H9 (cell line): Measurements from ENCODE around the gene SPAG6. TPM values are rescaled to one million over a fixed set of nuclear protein-coding genes. Genes with fewer than 3 reads are reported as not detected.

Source experiments
- DNase-seq: peaks from one replicate; pipeline ENCODE4 v3.0.0-alpha.2; 2017
- H2AFZ ChIP-seq: one replicate; pipeline ENCODE4 v1.6.1; 2013; ENCODE audit warnings: mild to moderate bottlenecking, low read length, control low read depth, moderate library complexity
- H2AK5ac ChIP-seq: 2 replicates; pipeline ENCODE4 v1.6.1; 2013; ENCODE audit warnings: low read length, control low read depth, mixed read lengths; ENCODE audit not compliant: insufficient read length
- H2BK120ac ChIP-seq: one replicate; pipeline ENCODE4 v1.6.1; 2013; ENCODE audit warnings: low read depth, mild to moderate bottlenecking, low read length, control low read depth, inconsistent platforms; ENCODE audit not compliant: poor library complexity, severe bottlenecking
- H2BK12ac ChIP-seq: 2 replicates; pipeline ENCODE4 v1.6.1; 2013; ENCODE audit warnings: low read length, control low read depth, mixed read lengths, low read depth; ENCODE audit not compliant: insufficient read length
- H2BK15ac ChIP-seq: 2 replicates; pipeline ENCODE4 v1.6.1; 2013; ENCODE audit warnings: low read depth, low read length, control low read depth
- H2BK20ac ChIP-seq: one replicate; pipeline ENCODE4 v1.6.1; 2013; ENCODE audit warnings: low read depth, mild to moderate bottlenecking, low read length, control low read depth, inconsistent platforms; ENCODE audit not compliant: poor library complexity, severe bottlenecking
- H2BK5ac ChIP-seq: 2 replicates; pipeline ENCODE4 v1.6.1; 2013; ENCODE audit warnings: low read length, control low read depth, mixed read lengths; ENCODE audit not compliant: insufficient read length
- H3K14ac ChIP-seq: 2 replicates; pipeline ENCODE4 v1.6.1; 2013; ENCODE audit warnings: low read length, control low read depth; ENCODE audit not compliant: insufficient read depth
- H3K18ac ChIP-seq: 2 replicates; pipeline ENCODE4 v1.6.1; 2013; ENCODE audit warnings: low read depth, mild to moderate bottlenecking, mixed read lengths, low read length, control low read depth; ENCODE audit not compliant: insufficient read length
- H3K23ac ChIP-seq: 2 replicates; pipeline ENCODE4 v1.6.1; 2013; ENCODE audit warnings: low read length, control low read depth, mixed read lengths, low read depth; ENCODE audit not compliant: insufficient read length
- H3K23me2 ChIP-seq: 2 replicates; pipeline ENCODE4 v1.6.1; 2013; ENCODE audit warnings: low read depth, mild to moderate bottlenecking, mixed read lengths, low read length, control low read depth; ENCODE audit not compliant: insufficient read length, poor library complexity, severe bottlenecking
- H3K27ac ChIP-seq: 2 replicates; pipeline ENCODE4 v1.5.1; 2013; ENCODE audit warnings: low read length, control low read depth, mixed read lengths, low read depth; ENCODE audit not compliant: insufficient read length
- H3K27me3 ChIP-seq: 2 replicates; pipeline ENCODE4 v1.6.1; 2013; ENCODE audit warnings: low read length, control low read depth, inconsistent platforms; ENCODE audit not compliant: insufficient read depth
- H3K4ac ChIP-seq: 2 replicates; pipeline ENCODE4 v1.6.1; 2013; ENCODE audit warnings: low read depth, mild to moderate bottlenecking, control low read depth, inconsistent platforms, low read length, moderate library complexity
- H3K4me1 ChIP-seq: 2 replicates; pipeline ENCODE4 v1.6.1; 2013; ENCODE audit warnings: low read length, control low read depth, inconsistent platforms; ENCODE audit not compliant: insufficient read depth
- H3K4me2 ChIP-seq: 2 replicates; pipeline ENCODE4 v1.6.1; 2013; ENCODE audit warnings: low read length, control low read depth, mixed read lengths; ENCODE audit not compliant: insufficient read length, insufficient read depth
- H3K56ac ChIP-seq: 2 replicates; pipeline ENCODE4 v1.6.1; 2013; ENCODE audit warnings: low read depth, mild to moderate bottlenecking, mixed read lengths, low read length, control low read depth; ENCODE audit not compliant: insufficient read length
- H3K79me1 ChIP-seq: 2 replicates; pipeline ENCODE4 v1.6.1; 2013; ENCODE audit warnings: low read depth, mild to moderate bottlenecking, moderate library complexity, low read length, control low read depth, inconsistent platforms; ENCODE audit not compliant: insufficient read depth, poor library complexity, severe bottlenecking
- H3K79me2 ChIP-seq: 2 replicates; pipeline ENCODE4 v1.6.1; 2013; ENCODE audit warnings: low read length, control low read depth, inconsistent platforms; ENCODE audit not compliant: insufficient read depth
- H3K9ac ChIP-seq: 2 replicates; pipeline ENCODE4 v1.6.1; 2013; ENCODE audit warnings: low read length, control low read depth, mixed read lengths; ENCODE audit not compliant: insufficient read length; ENCODE audit errors: extremely low read depth
- H3K9me3 ChIP-seq: one replicate; pipeline ENCODE4 v1.6.1; 2013; ENCODE audit warnings: low read depth, low read length, inconsistent platforms; ENCODE audit not compliant: control insufficient read depth
- H3T11ph ChIP-seq: one replicate; pipeline ENCODE4 v1.6.1; 2013; ENCODE audit warnings: mild to moderate bottlenecking, low read length, control low read depth, inconsistent platforms
- H4K20me1 ChIP-seq: one replicate; pipeline ENCODE4 v1.6.1; 2013; ENCODE audit not compliant: control insufficient read depth, insufficient read length, insufficient read depth
- H4K5ac ChIP-seq: 2 replicates; pipeline ENCODE4 v1.6.1; 2013; ENCODE audit warnings: low read depth, mild to moderate bottlenecking, mixed read lengths, low read length, control low read depth; ENCODE audit not compliant: insufficient read length
- H4K8ac ChIP-seq: replicated peaks from 2 replicates; pipeline ENCODE4 v1.6.1; 2013; ENCODE audit warnings: low read length, control low read depth, mixed read lengths, low read depth; ENCODE audit not compliant: insufficient read length
- H4K91ac ChIP-seq: 2 replicates; pipeline ENCODE4 v1.6.1; 2013; ENCODE audit warnings: low read depth, mild to moderate bottlenecking, moderate library complexity, mixed read lengths, low read length, control low read depth; ENCODE audit not compliant: insufficient read length
- H3K27ac Mint-ChIP-seq, 3 experiments: 2 replicates in 2 of 3; 3 replicates in 1 of 3; pipeline ENCODE4 v1.8.0; 2020 to 2021; ENCODE audit warnings: mixed read lengths in 3 of 3, mild to moderate bottlenecking in 1 of 3, moderate library complexity in 1 of 3
- H3K27me3 Mint-ChIP-seq: 2 replicates; pipeline ENCODE4 v1.8.0; 2021; ENCODE audit warnings: low read depth, mild to moderate bottlenecking, moderate library complexity, mixed read lengths
- H3K36me3 Mint-ChIP-seq, 3 experiments: 2 replicates in 2 of 3; 3 replicates in 1 of 3; pipeline ENCODE4 v1.8.0; 2020 to 2021; ENCODE audit warnings: low read depth in 3 of 3, mixed read lengths in 3 of 3; ENCODE audit not compliant: insufficient read depth in 1 of 3
- H3K4me1 Mint-ChIP-seq, 2 experiments: 2 replicates each; pipeline ENCODE4 v1.8.0; 2020; ENCODE audit warnings: mixed read lengths in 2 of 2
- H3K4me3 Mint-ChIP-seq, 2 experiments: 2 replicates in 1 of 2; 3 replicates in 1 of 2; pipeline ENCODE4 v1.8.0; 2020 to 2021; ENCODE audit warnings: mild to moderate bottlenecking in 2 of 2, mixed read lengths in 2 of 2, moderate library complexity in 1 of 2
- H3K9me3 Mint-ChIP-seq, 2 experiments: 2 replicates in 1 of 2; 3 replicates in 1 of 2; pipeline ENCODE4 v1.8.0; 2020; ENCODE audit warnings: mild to moderate bottlenecking in 2 of 2, mixed read lengths in 2 of 2, moderate library complexity in 1 of 2
- WGBS: extraction: QIAGEN DNeasy Blood & Tissue Kit; methylation state at CpG from one replicate; pipeline ENCODE4 v1.1.7; 2013; ENCODE audit warnings: missing lambda C conversion rate, low lambda C conversion rate, mixed read lengths; ENCODE audit not compliant: insufficient read length; ENCODE audit errors: extremely low coverage; 5-methylcytosine and 5-hydroxymethylcytosine counted together
- total RNA-seq: library from RNA; stranded (reverse); gene quantifications from 2 replicates; pipeline ENCODE4 v1.2.1, GENCODE V29; 2021
- TF ChIP-seq, protein P1 (sequence below): fragments of 200-600 bp; sonication (generic); conservative IDR thresholded peaks from 3 replicates; pipeline ENCODE4 v1.8.0; 2021; ENCODE audit warnings: antibody characterized with exemption, mild to moderate bottlenecking

Gene SPAG6
- total RNA-seq, 1 experiment from 2014 or later = 0.24 TPM

- Histone ChIP-seq H3K79me2 (no peaks in the 10 kb centered on the region), H3K9me3 (no peaks in the 10 kb centered on the region), H4K5ac (no peak overlapping the region), H3K27me3 (peaks cover 41% of the 10 kb centered on the region), H4K8ac (no peak overlapping the region), H3K4me2 (peak overlapping the region; percentile 81), H3T11ph (no peak overlapping the region), H3K9ac (no peak overlapping the region), H3K23me2 (peaks cover 5% of the 10 kb centered on the region), H2AK5ac (no peak overlapping the region), H2BK20ac (no peak overlapping the region), H3K4ac (no peak overlapping the region), H4K20me1 (no peaks in the 10 kb centered on the region), H2BK120ac (no peak overlapping the region), H3K23ac (no peak overlapping the region), H2AFZ (no peak overlapping the region), H3K18ac (no peak overlapping the region), H2BK12ac (no peak overlapping the region), H3K14ac (no peak overlapping the region), H3K79me1 (no peaks in the 10 kb centered on the region), H3K4me1 (peaks cover 5% of the 10 kb centered on the region; the same call in 1 of the 2 replicates), H2BK5ac (no peak overlapping the region), H2BK15ac (no peak overlapping the region), H3K27ac (no peak overlapping the region), H4K91ac (no peak overlapping the region), H3K56ac (no peak overlapping the region)
- Mint-ChIP-seq H3K36me3 (peaks cover 0 to 5% (median 1%) of the 10 kb centered on the region in 3 experiments; a peak in 3 of 7 replicates), H3K27me3 (peaks cover 80% of the 10 kb centered on the region), H3K4me1 (peaks cover 31 to 37% of the 10 kb centered on the region in 2 experiments), H3K4me3 (peak overlapping the region; percentile 67 to 84), H3K27ac (no peak overlapping the region; a peak in 1 of 7 replicates), H3K9me3 (peaks cover 3 to 4% of the 10 kb centered on the region in 2 experiments; a peak in 2 of 5 replicates)
- no CpG with 5 or more reads among the region's 92 CpGs for WGBS
- TF ChIP-seq, protein P1, sequence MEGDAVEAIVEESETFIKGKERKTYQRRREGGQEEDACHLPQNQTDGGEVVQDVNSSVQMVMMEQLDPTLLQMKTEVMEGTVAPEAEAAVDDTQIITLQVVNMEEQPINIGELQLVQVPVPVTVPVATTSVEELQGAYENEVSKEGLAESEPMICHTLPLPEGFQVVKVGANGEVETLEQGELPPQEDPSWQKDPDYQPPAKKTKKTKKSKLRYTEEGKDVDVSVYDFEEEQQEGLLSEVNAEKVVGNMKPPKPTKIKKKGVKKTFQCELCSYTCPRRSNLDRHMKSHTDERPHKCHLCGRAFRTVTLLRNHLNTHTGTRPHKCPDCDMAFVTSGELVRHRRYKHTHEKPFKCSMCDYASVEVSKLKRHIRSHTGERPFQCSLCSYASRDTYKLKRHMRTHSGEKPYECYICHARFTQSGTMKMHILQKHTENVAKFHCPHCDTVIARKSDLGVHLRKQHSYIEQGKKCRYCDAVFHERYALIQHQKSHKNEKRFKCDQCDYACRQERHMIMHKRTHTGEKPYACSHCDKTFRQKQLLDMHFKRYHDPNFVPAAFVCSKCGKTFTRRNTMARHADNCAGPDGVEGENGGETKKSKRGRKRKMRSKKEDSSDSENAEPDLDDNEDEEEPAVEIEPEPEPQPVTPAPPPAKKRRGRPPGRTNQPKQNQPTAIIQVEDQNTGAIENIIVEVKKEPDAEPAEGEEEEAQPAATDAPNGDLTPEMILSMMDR = no peak
- peak; percentile 86 for DNase-seq
These were observed 19.8 kb upstream of the SPAG6 start for GRCh38 chr10:22325272-22326144.
